ENCODE measurements around the gene DLD.
A peak's percentile ranks its signal among the peaks of the same experiment; 100 is the strongest.

Gene DLD

GRCh38 chr7:107960272-107960671 is 69.3 kb downstream of the DLD start:
- Histone ChIP-seq H3K4me3 (no peak overlapping the region), H3K27ac (no peak overlapping the region)

GRCh38 chr7:107961405-107961804 is 70.4 kb downstream of the DLD start:
- H3K4me3 ChIP-seq: no peak overlapping the region

GRCh38 chr7:107962817-107963216 is 71.8 kb downstream of the DLD start:
- no peak overlapping the region for H3K4me3 ChIP-seq
- no peak overlapping the region for H3K27ac ChIP-seq

More at GRCh38 chr7:107961405-107961804, 70.4 kb downstream of the DLD start:
- no peak overlapping the region for H3K27ac ChIP-seq

- H3K27ac ChIP-seq: no peak overlapping the region
These were observed 73.5 kb downstream of the DLD start for GRCh38 chr7:107964510-107964909.

GRCh38 chr7:107966711-107967110 is 75.7 kb downstream of the DLD start:
- Histone ChIP-seq H3K4me3 (no peak overlapping the region), H3K27ac (peak overlapping the region in 1 of 21 experiments; percentile 13)

More at GRCh38 chr7:107964510-107964909, 73.5 kb downstream of the DLD start:
- no peak overlapping the region for H3K4me3 ChIP-seq

- Histone ChIP-seq H3K27ac (no peak overlapping the region), H3K4me3 (no peak overlapping the region)
These were observed 76.4 kb downstream of the DLD start for GRCh38 chr7:107967420-107967819.

GRCh38 chr7:107968449-107968848 is 77.5 kb downstream of the DLD start:
- H3K27ac ChIP-seq: no peak overlapping the region
- no peak overlapping the region for H3K4me3 ChIP-seq

GRCh38 chr7:107969856-107970255 is 78.9 kb downstream of the DLD start:
- H3K27ac ChIP-seq: no peak overlapping the region

More at GRCh38 chr7:107969856-107970255, 78.9 kb downstream of the DLD start:
- H3K4me3 ChIP-seq: no peak overlapping the region
